Measurements from ENCODE around the gene JARID2. TPM values are rescaled to one million over a fixed set of nuclear protein-coding genes. Genes with fewer than 3 reads are reported as not detected.
A peak's percentile ranks its signal among the peaks of the same experiment; 100 is the strongest.

Gene JARID2
- total and polyA plus RNA-seq, 10 of the 15 experiments (the other 5 are each of a cell fraction or from before 2014, with no cell fraction given), result 4.2 to 21.6 (median 11.7) TPM

- 94% methylated on average over 8 of the region's 9 CpGs for WGBS (ENCODE audit: insufficient coverage, insufficient replicate concordance, low lambda C conversion rate, missing lambda C conversion rate)
- no peak for FAIRE-seq
- H3K4me1 ChIP-seq (ENCODE audit: control insufficient read depth, insufficient read depth, low read length), result peaks cover 75% of the 10 kb centered on the region
- TF ChIP-seq MTA3 (IDR thresholded peaks at IDR 0.05; ENCODE audit: borderline replicate concordance, low read length) (no peak), YY1 (IDR thresholded peaks at IDR 0.05; ENCODE audit: low read depth, low read length) (no peak), BCL11A (IDR thresholded peaks at IDR 0.05; ENCODE audit: low read depth, low read length) (no peak), CHD4 (IDR thresholded peaks at IDR 0.05) (no peak), USF1 (IDR thresholded peaks at IDR 0.05; ENCODE audit: borderline replicate concordance, extremely low read length, insufficient read depth, low read depth, low read length) (no peak), ZNF687 (IDR thresholded peaks at IDR 0.05) (no peak), E4F1 (IDR thresholded peaks at IDR 0.05; ENCODE audit: borderline replicate concordance, partially characterized antibody) (no peak), ESRRA (IDR thresholded peaks at IDR 0.05; ENCODE audit: low read length) (no peak), NR2F1 (conservative IDR thresholded peaks at IDR 0.05) (no peak), TCF12 (IDR thresholded peaks at IDR 0.05; ENCODE audit: low read depth, low read length) (no peak), ASH2L (IDR thresholded peaks at IDR 0.05; ENCODE audit: borderline replicate concordance, low read depth) (no peak), NKRF (conservative IDR thresholded peaks at IDR 0.05) (no peak), MXI1 (IDR thresholded peaks at IDR 0.05; ENCODE audit: low read depth, low read length) (no peak)
These were observed 10.8 kb downstream of the JARID2 start for GRCh38 chr6:15256538-15257271.

More at GRCh38 chr6:15256538-15257271, 10.8 kb downstream of the JARID2 start:
- SMC1A ChIA-PET (ENCODE audit: uncharacterized antibody, unreplicated experiment), result interaction anchor here (0.5 to 8.0 kb wide), 16 partner anchors 10 to 362 kb away, joined by 3 to 95 read pairs (median 15); no protein-coding TSS in a partner anchor
- no peaks in the 10 kb centered on the region for H3K27me3 ChIP-seq (replicated peaks in 1 of 2; ENCODE audit: control insufficient read depth in 2 of 2, insufficient read depth in 2 of 2, low read length in 1 of 2)
- peak overlapping the region; percentile 94 for H3K4me2 ChIP-seq (ENCODE audit: control insufficient read depth, insufficient read depth)
- no peaks in the 10 kb centered on the region for H3K36me3 ChIP-seq (ENCODE audit: control insufficient read depth in 2 of 2, insufficient read depth in 2 of 2, low read length in 1 of 2)
- peaks cover 99% of the 10 kb centered on the region for H3K79me2 ChIP-seq (ENCODE audit: control insufficient read depth, insufficient read depth, low read length)
- BruUV-seq (replicated peaks), result no TSS peak
- no peak overlapping the region for H3K9ac ChIP-seq (ENCODE audit: control insufficient read depth, insufficient read depth, low read length)
- RAD21 ChIA-PET (ENCODE audit: unreplicated experiment), result interaction anchor here (0.6 to 6.4 kb wide), 9 partner anchors 10 to 131 kb away, joined by 3 to 66 read pairs (median 29); no protein-coding TSS in a partner anchor
- H2AFZ ChIP-seq (ENCODE audit: control insufficient read depth, low read depth, low read length), result no peak overlapping the region
- CTCF ChIA-PET, result interaction anchor here (0.8 to 7.3 kb wide), 5 partner anchors 10 to 368 kb away, joined by 3 to 75 read pairs (median 4); no protein-coding TSS in a partner anchor
- DNase-seq (ENCODE audit: low read depth, low spot score), result no peak
- H3K27ac ChIP-seq (ENCODE audit: control insufficient read depth, insufficient read depth), result peak overlapping the region; percentile 92; the same call in 1 of the 2 replicates
- no peak overlapping the region for H3K4me3 ChIP-seq
- H4K20me1 ChIP-seq (ENCODE audit: control insufficient read depth, insufficient read depth), result peaks cover 3% of the 10 kb centered on the region; the same call in 1 of the 2 replicates
- POLR2A ChIA-PET, result interaction anchor here (0.8 to 1.6 kb wide), 7 partner anchors 8 to 63 kb away, joined by 3 to 6 read pairs (median 3); no protein-coding TSS in a partner anchor
- no peak for ATAC-seq
- no peaks in the 10 kb centered on the region for H3K9me3 ChIP-seq (replicated peaks; ENCODE audit: control insufficient read depth, insufficient read depth, low read length)
- in situ Hi-C loops (cut with MboI) (no loop called here), intact Hi-C loops (cut with micrococcal nuclease; ENCODE audit: unreplicated experiment) (loop anchor here (10.0 kb wide), 1 partner anchor 1132 kb away; no protein-coding TSS in a partner anchor)
